ELR (cell line): Measurements from ENCODE around the gene FGD3.
A peak's percentile ranks its signal among the peaks of the same experiment; 100 is the strongest.

Experiments used
- DNase-seq: peaks from one replicate; pipeline ENCODE4 v3.0.0-alpha.2; 2015; ENCODE audit warnings: low read depth

Gene FGD3

DNA sequence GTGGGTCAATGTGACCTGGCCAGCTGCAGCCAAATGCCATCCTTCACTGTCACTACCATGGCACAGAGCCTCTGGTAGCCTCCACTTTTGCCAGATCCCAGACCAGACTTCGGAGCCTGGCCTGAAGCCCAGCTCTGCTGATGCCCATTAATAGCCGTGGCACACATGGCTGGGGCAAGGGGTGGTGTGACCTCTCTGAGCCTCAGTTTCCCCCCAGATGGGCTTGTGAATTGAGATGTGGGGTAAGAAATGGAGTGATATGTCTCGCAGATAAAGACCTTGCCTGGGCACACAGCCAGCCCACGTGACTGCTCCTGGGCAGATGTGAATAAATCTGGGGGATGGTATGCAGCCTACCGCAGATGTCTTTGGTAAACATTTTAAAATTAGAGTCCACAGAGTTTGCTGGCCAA, 125.1 kb downstream of the FGD3 start:
- DNase-seq: no peak

- DNase-seq: no peak
Measured at GRCh38 chr9:93076101-93076791, 128.9 kb downstream of the FGD3 start.

DNA sequence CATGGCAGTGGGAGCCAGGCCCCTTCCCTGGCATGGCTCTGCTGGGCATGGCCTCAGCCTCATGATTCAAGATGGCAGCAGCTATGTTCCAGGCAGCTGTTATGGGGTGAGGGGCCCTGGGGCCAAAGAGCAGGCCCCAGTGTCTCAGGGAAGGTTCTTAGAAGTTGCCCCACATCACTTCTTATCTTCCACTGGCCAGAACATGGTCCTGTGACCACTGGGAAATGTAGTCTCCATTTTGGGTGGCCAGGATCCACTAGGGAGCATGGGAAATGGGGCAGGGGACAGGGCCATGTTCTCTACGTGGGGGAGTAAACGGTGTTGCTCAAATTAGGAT, 129.4 kb downstream of the FGD3 start:
- DNase-seq: no peak

DNA sequence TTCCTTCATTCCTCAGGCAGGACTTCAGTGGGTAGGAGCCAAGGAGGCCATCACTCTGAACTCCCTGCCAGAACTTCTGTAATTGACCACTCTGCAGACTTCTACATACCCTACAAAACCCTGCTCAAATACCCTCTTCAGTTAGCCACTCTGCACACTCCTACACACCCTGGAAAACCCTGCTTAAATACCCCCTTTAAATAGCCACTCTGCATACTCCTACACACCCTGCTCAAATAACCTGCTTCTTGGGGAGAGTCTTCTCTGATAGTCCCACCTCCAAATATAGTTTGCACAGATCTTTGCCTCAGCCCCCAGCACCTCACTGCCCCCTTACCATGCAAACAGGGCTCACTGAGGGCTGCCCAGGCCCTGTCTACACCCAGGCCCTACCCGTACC, 130.0 kb downstream of the FGD3 start:
- DNase-seq: no peak

GRCh38 chr9:93077811-93078210, 130.5 kb downstream of the FGD3 start:
- DNase-seq: no peak

DNA sequence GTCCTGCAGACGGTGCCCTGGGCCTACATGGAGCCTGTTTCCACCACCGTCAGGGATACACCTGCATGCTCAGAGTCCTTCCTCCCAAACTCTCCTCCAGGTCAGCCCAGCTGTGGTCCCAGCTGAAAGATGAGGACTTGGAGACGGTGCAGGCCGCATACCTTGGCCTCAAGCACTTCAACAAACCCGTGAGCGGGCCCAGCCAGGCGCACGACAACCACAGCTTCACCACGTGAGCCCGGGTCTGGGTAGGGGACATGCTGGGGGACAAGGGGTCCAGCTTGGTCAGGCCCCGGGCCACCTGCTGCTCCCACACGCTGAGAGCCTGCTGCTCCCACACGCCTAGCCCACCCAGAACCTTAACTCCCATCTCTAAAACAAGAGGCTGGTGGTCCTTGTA, 132.0 kb downstream of the FGD3 start:
- no peak for DNase-seq

DNA sequence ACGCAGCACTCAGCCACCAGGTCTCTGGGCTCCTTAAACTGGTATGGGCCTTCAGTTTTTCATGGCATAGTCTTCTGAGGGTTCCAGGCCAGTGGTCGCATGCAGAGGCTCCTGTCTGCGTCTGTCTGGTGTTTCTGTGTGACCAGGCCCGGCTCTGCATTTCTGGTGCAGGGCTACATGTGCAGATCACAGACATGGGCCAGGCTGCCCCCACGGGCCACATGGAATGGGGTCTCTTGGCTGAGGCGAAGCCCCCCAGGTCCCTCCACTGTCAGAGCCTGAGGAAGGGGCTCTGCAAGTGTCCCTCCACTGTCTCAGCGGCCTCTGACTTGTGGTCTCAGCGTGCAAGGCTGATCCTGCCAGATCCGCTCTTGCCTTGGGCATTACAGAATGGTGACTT, 133.1 kb downstream of the FGD3 start:
- DNase-seq: no peak

GRCh38 chr9:93081081-93081529, 133.8 kb downstream of the FGD3 start:
- DNase-seq: no peak

DNA sequence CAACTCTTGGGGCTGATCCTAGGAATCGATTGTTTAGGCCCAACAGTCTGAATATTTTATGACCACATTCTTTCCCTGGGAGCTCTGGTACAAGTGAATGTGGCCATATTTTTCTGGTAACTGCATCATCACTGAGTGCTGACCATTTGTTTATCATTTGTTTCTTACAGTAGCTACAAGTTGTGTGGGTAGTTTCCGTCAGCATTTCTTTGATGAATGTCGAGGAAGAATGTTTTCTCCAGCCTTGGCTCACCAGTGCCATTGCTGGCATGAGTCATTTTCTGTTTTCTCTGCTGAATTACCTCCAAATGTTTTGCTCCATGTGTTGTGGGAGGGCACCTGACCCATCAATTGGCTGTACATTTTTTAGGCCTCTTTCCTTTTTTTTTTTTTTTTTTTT, 134.6 kb downstream of the FGD3 start:
- peak; percentile 57 for DNase-seq

GRCh38 chr9:93082841-93083411, 135.6 kb downstream of the FGD3 start:
- DNase-seq: no peak

GRCh38 chr9:93083592-93084470, 136.5 kb downstream of the FGD3 start:
- DNase-seq: no peak

- no peak for DNase-seq
Measured at GRCh38 chr9:93084471-93084881, 137.2 kb downstream of the FGD3 start.

DNA sequence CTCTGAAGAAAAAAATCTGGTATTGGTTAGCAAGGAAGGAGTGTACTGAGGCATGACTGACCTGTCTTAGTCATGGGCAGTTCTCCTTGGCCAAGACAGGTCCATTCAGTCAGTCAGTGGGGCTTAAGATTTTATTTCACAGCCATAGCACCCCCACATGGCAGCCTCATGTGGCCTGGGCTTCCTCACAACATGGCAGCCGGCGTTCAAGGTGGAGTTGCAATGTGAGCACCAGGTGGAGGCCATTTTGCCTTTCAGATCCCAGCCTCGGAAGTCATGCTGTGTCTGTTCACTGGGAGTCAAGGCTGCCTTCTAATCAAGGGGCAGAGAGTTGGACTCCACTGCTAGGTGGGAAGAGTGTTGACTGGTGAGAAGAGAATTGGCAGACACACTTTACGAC, 138.4 kb downstream of the FGD3 start:
- DNase-seq: no peak
